Measurements from ENCODE around the gene HNRNPA2B1.

DNA sequence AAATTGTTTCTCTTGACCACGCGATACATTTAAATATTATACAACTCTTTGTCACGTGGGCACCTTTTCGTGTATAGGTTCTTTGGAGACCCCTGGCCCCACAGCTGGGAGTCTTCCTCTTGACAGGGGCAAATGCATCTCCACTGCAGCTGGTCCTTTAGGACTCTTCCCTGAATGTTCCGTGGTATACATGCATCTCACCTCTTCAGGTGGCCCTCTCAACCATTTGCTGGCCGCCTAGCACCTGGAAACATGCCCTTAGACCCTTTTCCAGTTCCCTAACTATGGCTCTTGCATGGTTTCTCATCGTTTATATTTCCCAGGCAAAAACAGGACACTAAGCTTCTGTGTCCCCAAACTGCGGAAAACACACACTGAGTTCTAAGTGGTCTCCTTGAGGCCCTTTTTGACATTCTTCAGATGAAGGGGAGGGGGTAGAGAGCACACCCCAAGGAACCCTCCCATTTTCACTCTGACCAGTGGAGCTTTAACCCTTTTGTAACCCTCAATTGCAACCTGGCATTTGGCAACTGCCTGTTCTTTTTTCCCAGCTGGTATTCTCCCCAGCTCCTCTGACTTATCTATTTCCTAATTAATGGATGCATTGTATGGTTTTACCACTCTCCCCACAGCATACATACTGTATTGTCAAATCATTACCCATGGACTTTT, 20.6 kb downstream of the HNRNPA2B1 start:
- TF ChIP-seq POLR2A (IDR thresholded peaks at IDR 0.05) (no peak), POLR2AphosphoS5 (IDR thresholded peaks at IDR 0.05) (no peak)
- TF ChIP-seq, protein P1, sequence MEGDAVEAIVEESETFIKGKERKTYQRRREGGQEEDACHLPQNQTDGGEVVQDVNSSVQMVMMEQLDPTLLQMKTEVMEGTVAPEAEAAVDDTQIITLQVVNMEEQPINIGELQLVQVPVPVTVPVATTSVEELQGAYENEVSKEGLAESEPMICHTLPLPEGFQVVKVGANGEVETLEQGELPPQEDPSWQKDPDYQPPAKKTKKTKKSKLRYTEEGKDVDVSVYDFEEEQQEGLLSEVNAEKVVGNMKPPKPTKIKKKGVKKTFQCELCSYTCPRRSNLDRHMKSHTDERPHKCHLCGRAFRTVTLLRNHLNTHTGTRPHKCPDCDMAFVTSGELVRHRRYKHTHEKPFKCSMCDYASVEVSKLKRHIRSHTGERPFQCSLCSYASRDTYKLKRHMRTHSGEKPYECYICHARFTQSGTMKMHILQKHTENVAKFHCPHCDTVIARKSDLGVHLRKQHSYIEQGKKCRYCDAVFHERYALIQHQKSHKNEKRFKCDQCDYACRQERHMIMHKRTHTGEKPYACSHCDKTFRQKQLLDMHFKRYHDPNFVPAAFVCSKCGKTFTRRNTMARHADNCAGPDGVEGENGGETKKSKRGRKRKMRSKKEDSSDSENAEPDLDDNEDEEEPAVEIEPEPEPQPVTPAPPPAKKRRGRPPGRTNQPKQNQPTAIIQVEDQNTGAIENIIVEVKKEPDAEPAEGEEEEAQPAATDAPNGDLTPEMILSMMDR (IDR thresholded peaks at IDR 0.05): no peak

Measured in prostate gland (tissue), 2 donors.